GM21447 (cell line): ENCODE data around the gene YPEL4.
"Not testable (repeated sequence)": the region's sequence is repeated elsewhere in the genome, so short reads cannot be mapped to it uniquely, and the experiment has no call there.

Experiments used
- ATAC-seq: cut with Tn5 transposase; IDR thresholded peaks from one replicate; pipeline ENCODE4 v1.9.1; 2021; ENCODE audit not compliant: unreplicated experiment

YPEL4 gene

DNA sequence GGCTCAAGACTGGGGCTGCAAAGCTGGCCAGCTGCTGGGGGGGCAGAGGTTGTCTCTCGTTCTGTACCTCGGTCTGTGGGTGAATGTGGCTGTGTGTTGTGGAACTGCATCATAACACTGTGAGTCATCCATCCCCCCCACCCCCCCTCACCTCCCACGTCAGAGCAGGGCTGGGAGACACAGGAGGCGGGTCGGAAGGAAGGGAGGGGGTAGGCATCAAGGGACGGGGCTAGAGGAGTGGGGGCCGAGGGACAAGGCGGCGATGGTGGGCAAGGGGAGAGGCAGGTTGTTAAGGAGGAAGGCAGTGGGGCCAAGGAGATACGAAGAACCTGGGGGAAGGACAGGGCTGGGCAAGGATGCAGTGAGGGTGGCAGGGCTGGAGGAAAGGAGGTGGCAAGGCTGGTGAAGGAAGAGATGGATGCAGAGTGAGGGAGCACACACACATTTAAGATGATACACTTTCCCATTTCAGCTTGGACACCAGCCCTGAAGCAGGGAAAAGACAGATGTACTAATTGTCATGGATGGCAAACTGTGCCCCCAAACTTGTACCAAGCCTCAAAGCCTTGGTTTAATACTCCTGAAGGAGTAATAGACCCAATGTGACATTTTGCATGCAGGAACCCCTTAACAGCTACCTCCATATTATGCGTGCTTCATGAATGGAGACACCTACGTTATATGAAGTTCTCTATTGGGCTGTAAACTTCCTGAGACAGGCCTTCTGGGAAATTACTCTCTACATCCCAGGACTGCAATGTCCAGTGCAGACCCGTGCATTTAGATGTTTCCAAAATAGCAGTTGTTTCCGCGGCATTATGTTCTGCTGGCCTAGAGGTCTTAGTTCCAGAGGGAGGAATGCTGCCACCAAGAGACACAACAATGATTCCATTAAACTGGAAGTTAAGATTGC is at the start of gene YPEL4:
TSS of gene YPEL4 (minus strand) at position 87 of the 913 bp plus-strand sequence. CDS start 2,805 bp downstream, outside the sequence.
- ATAC-seq: no peak

DNA sequence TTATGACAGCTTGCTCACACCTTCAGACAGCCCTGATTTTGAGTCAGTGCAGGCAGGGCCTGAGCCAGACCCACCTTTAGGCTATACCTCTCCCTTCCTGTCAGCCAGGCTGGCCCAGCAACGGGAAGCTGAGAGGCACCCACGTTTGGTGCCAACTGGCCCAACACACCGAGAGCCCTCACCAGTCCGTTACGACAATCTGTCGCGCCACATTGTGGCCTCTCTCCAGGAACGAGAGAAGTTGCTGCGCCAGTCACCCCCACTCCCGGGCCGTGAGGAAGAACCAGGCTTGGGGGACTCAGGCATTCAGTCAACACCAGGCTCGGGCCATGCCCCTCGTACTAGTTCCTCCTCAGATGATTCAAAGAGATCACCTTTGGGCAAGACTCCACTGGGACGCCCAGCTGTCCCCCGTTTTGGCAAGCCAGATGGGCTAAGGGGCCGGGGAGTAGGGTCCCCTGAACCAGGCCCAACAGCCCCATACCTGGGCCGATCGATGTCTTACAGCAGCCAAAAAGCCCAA is 49.2 kb upstream of the YPEL4 start:
- ATAC-seq: no peak

GRCh38 chr11:57690474-57690873 is 40.8 kb upstream of the YPEL4 start:
- not testable (repeated sequence) for ATAC-seq

GRCh38 chr11:57681168-57681567 is 31.5 kb upstream of the YPEL4 start:
- ATAC-seq: no peak

- no peak for ATAC-seq
These were observed 30.8 kb upstream of the YPEL4 start for GRCh38 chr11:57680552-57680874.

DNA sequence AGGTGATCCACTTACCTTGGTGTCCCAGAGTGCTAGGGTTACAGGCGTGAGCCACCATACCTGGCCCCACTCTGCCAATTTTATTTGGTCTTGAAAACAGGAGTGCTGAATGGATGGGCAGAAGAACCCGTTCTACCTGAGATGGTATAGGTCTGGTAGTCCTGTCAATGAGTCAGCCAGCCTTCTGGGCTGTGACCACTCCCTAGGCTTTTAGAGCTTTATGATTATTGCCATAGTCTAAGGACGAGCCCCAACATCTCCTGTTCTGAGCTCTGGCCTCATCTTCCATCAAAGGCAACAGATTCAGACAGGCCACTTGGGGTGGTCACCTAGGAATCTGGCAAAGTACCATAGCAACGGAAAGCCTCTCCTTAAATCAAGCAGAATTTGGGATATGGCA is 29.7 kb upstream of the YPEL4 start:
- ATAC-seq: no peak

DNA sequence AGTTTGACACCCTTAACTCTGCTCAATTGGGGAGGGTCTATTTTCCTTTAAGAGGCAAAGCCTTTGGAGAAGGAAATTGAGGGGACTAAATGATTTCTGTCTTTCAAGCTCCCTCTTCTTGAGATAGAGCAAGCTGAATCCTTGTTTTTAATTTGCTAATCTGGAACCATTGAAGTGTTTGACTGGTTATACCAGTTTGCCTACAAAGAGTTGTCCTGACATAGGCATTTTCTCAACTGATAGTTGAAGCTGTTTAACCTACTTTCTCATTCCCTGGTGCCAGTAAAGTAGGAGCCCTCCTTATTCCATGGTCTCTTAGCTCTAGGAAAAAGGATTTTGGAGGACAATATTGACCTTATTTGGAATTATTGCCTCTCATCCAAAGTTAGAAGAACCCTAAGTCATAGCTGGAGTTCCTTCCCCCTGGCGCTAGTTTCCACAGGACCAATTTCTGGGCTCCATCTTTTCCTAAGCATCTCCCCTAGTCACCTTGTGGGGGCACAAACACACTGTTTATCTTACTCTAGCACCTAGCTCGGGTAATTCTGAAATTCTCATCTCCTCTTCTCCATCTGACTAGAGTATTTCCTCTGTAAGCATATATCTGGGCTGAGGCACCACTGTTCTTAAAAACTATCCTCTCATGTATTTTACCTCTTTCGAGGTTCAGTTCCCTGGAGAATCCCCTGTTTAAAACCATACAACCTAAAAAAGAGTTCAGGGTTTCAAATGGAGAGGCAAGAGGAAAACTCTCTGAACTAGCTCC is 25.6 kb upstream of the YPEL4 start:
- no peak for ATAC-seq

DNA sequence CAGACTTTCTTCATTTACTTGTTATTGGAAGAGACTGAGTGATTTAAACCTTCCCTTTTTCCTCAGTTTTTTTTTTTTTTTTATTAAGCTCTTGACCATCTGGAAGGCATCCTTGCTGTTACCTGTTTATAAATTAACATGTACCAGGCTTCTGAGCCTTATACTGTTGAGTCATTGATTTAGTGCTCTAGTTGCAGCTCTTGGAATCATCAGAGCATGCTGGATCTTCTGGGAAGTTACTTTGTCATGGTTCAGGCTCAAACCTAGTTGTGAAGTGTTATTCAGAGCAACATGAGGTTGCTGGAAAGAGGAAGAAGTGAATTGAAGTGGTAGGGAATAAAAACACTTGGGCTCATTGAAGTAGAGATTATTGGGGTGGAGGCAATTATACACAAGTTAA is 24.5 kb upstream of the YPEL4 start:
- no peak for ATAC-seq

- ATAC-seq: peak; percentile 9
These were observed 18.7 kb upstream of the YPEL4 start for GRCh38 chr11:57668434-57668782.

DNA sequence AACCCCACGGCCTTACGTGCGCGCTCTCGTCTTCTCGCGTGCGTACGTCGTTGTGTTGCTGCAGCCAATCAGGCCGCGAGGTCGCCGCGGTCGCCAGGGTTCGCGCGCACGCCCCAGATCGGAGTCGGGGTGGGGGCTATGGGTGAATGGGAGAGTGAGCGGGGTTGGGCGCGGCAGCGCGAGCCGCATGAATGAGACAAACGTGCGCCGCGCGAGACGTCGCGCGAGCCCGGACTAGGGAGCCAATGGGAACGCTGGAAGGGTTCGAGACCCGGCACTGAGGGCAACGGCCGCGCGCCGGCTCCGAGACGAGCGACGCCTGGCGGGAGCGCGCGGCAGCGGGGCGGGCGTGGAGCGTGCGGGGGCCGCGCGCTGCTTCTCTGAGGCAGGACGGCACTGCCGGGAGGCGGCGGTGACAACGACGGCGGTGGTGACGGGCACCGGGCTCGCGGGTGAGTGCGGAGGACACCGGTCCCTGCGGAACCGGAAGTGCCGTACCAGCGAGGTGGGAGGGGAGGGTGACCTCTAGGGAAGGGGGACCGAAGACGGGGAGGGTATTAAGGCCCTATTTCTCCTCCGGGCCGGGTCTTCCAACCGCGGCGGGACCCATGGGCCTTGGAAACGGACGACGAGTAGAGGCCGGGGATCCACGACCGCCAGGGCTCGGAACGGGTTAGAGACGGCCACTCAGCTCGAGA is 18.2 kb upstream of the YPEL4 start, which contains the start of gene ZDHHC5:
TSS of gene ZDHHC5 (plus strand) at position 379 of the 698 bp plus-strand sequence. CDS start 4,977 bp downstream, outside the sequence.
- peak; percentile 77 for ATAC-seq

GRCh38 chr11:57667117-57667735 is 17.5 kb upstream of the YPEL4 start:
- peak; percentile 63 for ATAC-seq

- no peak for ATAC-seq
These were observed 14.3 kb upstream of the YPEL4 start for GRCh38 chr11:57663975-57664374.

- no peak for ATAC-seq
These were observed 13.2 kb upstream of the YPEL4 start for GRCh38 chr11:57662893-57663292.

GRCh38 chr11:57659669-57660068 is 10.0 kb upstream of the YPEL4 start:
- ATAC-seq: no peak

- ATAC-seq: no peak
These were observed 8.3 kb upstream of the YPEL4 start for GRCh38 chr11:57658023-57658361.

GRCh38 chr11:57657194-57658022 is 7.7 kb upstream of the YPEL4 start, which contains the start of gene CLP1:
CLP1 (plus strand) TSS chr11:57657762; CDS start chr11:57659477, 1,715 bp downstream.
- ATAC-seq: peak; percentile 99

DNA sequence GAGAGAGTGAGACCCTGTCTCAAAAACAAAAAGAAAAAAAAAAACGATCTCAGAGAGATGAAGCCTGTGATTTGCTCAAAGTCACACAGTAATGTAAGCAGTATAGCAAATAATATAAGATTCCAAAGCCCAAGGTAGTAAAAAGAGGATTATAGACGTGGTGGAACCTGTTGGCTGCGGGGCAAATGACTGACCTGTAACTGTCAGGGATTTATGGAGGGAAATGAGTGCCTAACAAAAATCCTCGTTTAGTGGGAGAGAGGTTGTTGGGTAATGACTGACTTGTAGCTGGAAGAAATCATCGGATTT is 7.1 kb upstream of the YPEL4 start:
- ATAC-seq: no peak

DNA sequence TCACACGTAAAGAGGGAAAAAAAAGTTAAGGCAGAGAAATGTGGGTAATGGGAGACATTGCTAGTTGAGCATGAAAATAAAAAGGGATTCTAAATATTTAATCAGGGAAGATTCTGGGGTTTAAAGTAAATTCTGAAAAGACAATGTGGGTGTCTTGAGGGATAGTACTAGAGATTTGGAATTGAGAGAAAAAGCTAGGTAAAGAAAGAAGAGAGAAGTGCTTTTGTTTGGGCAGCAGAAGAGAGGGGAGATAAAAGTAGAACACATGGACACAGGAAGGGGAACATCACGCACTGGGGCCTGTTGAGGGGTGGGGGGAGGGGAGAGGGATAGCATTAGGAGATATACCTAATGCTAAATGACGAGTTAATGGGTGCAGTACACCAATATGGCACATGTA is 3.5 kb upstream of the YPEL4 start:
- no peak for ATAC-seq

DNA sequence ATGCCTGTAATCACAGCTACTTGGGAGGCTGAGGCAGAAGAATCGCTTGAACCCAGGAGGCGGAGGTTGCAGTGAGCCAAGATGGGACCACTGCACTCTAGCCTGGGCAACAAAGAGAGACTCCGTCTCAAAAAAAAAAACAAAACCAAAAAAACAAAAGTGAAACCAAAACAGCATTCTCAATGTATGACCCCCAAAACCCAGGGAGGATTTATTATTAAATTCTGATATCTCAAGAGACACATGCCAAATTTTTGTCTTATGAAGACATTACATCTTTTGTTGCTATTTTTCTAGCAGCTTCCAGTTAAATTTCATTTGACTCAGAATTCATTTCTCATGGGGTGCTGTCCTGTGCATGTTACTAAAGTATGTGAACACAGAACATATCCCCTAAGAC is 3.0 kb upstream of the YPEL4 start:
- ATAC-seq: no peak

DNA sequence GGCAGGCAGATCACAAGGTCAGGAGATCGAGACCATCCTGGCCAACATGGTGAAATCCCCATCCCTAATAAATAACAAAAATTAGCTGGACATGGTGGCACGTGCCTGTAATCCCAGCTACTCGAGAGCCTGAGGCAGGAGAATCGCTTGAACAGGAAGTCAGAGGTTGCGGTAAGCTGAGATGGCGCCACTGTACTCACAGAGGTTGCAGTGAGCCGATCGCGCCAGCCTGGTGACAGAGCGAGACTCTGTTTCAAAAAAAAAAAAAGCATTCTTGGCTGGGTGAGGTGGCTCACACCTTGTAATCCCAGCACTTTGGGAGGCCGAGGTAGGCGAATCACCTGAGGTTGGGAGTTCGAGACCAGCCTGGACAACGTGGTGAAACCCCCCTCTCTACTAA is 2.5 kb upstream of the YPEL4 start:
- ATAC-seq: not testable (repeated sequence)
